ENCODE data around the gene PPP1R9B.

The PPP1R9B gene

GRCh38 chr17:50155115-50155819 is 4.8 kb upstream of the PPP1R9B start:
- Histone ChIP-seq H3K4me1 (ENCODE audit: control insufficient read depth, low read length) (peaks cover 36% of the 10 kb centered on the region), H3K4me3 (ENCODE audit: low read length) (no peak overlapping the region), H3K9me3 (ENCODE audit: control insufficient read depth, insufficient read depth, low read length) (no peaks in the 10 kb centered on the region), H3F3A (ENCODE audit: control insufficient read depth, insufficient read depth) (peaks cover 11% of the 10 kb centered on the region), H3K27me3 (ENCODE audit: control insufficient read depth, low read length) (no peaks in the 10 kb centered on the region), H3K27ac (ENCODE audit: low read depth, low read length) (no peak overlapping the region), H4K20me1 (ENCODE audit: control insufficient read depth, insufficient read depth, low read depth, low read length) (no peaks in the 10 kb centered on the region), H3K79me2 (ENCODE audit: control insufficient read depth, low read length) (peaks cover 10% of the 10 kb centered on the region), H3K9me2 (replicated peaks; ENCODE audit: control insufficient read depth, low read length) (no peaks in the 10 kb centered on the region), H3K4me2 (ENCODE audit: low read length) (peak overlapping the region; percentile 30), H3K36me3 (ENCODE audit: control insufficient read depth, low read length) (peaks cover 3% of the 10 kb centered on the region; the same call in 1 of the 2 replicates)
- TF ChIP-seq EZH2phosphoT487 (IDR thresholded peaks at IDR 0.05; ENCODE audit: borderline replicate concordance, low read length) (no peak), CTCF (IDR thresholded peaks at IDR 0.05; ENCODE audit: low read depth, low read length, poor library complexity, severe bottlenecking) (no peak)

GRCh38 chr17:50154604-50155003 is 4.1 kb upstream of the PPP1R9B start:
- no peaks in the 10 kb centered on the region for H3K9me3 ChIP-seq (ENCODE audit: control insufficient read depth, insufficient read depth, low read length)
- H3K79me2 ChIP-seq (ENCODE audit: control insufficient read depth, low read length), result peaks cover 17% of the 10 kb centered on the region
- no peaks in the 10 kb centered on the region for H4K20me1 ChIP-seq (ENCODE audit: control insufficient read depth, insufficient read depth, low read depth, low read length)
- H3K27ac ChIP-seq (ENCODE audit: low read depth, low read length), result no peak overlapping the region
- no peaks in the 10 kb centered on the region for H3K27me3 ChIP-seq (ENCODE audit: control insufficient read depth, low read length)
- H3K36me3 ChIP-seq (ENCODE audit: control insufficient read depth, low read length), result peaks cover 5% of the 10 kb centered on the region
- H3K4me3 ChIP-seq (ENCODE audit: low read length), result no peak overlapping the region
- H3K4me1 ChIP-seq (ENCODE audit: control insufficient read depth, low read length), result peaks cover 36% of the 10 kb centered on the region
- H3F3A ChIP-seq (ENCODE audit: control insufficient read depth, insufficient read depth), result peaks cover 7% of the 10 kb centered on the region; the same call in 1 of the 2 replicates
- H3K9me2 ChIP-seq (replicated peaks; ENCODE audit: control insufficient read depth, low read length), result no peaks in the 10 kb centered on the region
- H3K4me2 ChIP-seq (ENCODE audit: low read length), result peak overlapping the region; percentile 30
- TF ChIP-seq EZH2phosphoT487 (IDR thresholded peaks at IDR 0.05; ENCODE audit: borderline replicate concordance, low read length), result no peak
- TF ChIP-seq CTCF (IDR thresholded peaks at IDR 0.05; ENCODE audit: low read depth, low read length, poor library complexity, severe bottlenecking), result no peak

- Histone ChIP-seq H3K79me2 (ENCODE audit: control insufficient read depth, low read length) (peaks cover 23% of the 10 kb centered on the region), H3K4me2 (ENCODE audit: low read length) (no peak overlapping the region; the same call in 1 of the 2 replicates), H3F3A (ENCODE audit: control insufficient read depth, insufficient read depth) (peaks cover 9% of the 10 kb centered on the region; the same call in 1 of the 2 replicates), H3K4me3 (ENCODE audit: low read length) (no peak overlapping the region), H3K27me3 (ENCODE audit: control insufficient read depth, low read length) (no peaks in the 10 kb centered on the region), H3K36me3 (ENCODE audit: control insufficient read depth, low read length) (peaks cover 11% of the 10 kb centered on the region), H3K9me2 (replicated peaks; ENCODE audit: control insufficient read depth, low read length) (no peaks in the 10 kb centered on the region), H3K4me1 (ENCODE audit: control insufficient read depth, low read length) (peaks cover 36% of the 10 kb centered on the region), H3K9me3 (ENCODE audit: control insufficient read depth, insufficient read depth, low read length) (no peaks in the 10 kb centered on the region), H3K27ac (ENCODE audit: low read depth, low read length) (no peak overlapping the region), H4K20me1 (ENCODE audit: control insufficient read depth, insufficient read depth, low read depth, low read length) (no peaks in the 10 kb centered on the region)
- TF ChIP-seq CTCF (IDR thresholded peaks at IDR 0.05; ENCODE audit: low read depth, low read length, poor library complexity, severe bottlenecking) (no peak), EZH2phosphoT487 (IDR thresholded peaks at IDR 0.05; ENCODE audit: borderline replicate concordance, low read length) (no peak)
These were observed 3.4 kb upstream of the PPP1R9B start for GRCh38 chr17:50153650-50154575.
